Measurements from ENCODE around the gene GRIK4.

Gene GRIK4

DNA sequence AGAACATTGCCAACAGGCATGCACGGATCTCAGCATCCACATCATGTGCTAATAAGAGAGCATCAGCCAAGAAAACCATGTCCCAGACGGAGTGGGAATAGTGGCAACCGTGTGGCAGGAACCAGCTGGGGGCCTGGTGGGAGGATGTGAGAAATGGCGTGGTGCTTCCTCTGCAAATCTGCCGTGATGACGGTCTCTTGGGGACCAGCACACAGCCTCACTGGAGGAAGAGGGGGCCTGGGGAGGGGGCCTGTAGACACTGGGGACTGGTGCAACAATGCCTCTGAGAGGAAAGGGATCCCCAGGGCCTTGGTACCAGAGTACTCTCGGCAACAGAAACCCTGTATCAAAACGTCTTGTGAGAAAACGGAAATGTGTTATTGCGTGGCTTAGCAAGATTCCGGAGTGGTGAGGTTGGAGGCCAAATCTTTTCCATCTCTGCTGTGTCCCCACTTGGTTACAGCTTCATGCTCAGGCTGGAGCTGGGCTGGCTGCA, 358.0 kb downstream of the GRIK4 start:
- DNase-seq: no peak

DNA sequence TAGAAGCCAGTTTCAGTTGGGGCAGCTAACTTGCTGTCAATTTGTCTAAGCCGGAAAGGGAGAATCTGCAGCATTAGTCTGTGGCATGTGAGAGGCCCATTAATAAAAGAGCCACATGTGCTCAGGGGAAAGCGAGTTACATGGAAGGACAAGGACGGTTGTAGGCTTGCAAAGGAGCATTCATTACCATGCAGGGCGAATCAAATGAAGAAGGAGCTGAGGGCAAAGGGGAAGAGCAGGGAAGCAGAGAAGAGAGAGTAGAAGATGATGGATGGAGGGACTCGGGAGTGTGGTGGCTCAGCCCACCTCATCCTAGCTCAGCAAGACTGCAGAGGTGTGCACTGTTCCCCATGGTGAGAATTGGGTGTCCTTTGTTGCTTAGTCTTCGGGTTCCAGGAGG, 359.6 kb downstream of the GRIK4 start:
- no peak for DNase-seq

DNA sequence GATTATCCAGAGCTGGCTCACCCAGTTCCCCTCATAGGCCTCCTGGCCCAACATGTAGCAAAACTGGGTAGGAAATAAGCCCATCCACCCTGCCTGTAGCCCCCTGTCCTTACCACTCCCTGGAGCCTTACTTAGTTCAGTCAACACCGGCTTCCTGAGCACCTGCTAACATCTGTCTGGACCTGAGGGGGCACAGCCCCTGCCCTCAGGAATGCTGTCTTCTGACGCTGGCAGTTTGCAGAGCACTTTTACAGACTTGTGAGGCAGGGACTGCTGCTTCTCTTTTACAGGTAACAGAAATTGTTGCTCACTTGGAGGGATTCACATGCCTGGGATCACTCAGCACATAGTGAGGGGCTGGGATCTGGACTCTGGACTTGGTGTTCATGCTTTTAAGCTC, 360.4 kb downstream of the GRIK4 start:
- no peak for DNase-seq

DNA sequence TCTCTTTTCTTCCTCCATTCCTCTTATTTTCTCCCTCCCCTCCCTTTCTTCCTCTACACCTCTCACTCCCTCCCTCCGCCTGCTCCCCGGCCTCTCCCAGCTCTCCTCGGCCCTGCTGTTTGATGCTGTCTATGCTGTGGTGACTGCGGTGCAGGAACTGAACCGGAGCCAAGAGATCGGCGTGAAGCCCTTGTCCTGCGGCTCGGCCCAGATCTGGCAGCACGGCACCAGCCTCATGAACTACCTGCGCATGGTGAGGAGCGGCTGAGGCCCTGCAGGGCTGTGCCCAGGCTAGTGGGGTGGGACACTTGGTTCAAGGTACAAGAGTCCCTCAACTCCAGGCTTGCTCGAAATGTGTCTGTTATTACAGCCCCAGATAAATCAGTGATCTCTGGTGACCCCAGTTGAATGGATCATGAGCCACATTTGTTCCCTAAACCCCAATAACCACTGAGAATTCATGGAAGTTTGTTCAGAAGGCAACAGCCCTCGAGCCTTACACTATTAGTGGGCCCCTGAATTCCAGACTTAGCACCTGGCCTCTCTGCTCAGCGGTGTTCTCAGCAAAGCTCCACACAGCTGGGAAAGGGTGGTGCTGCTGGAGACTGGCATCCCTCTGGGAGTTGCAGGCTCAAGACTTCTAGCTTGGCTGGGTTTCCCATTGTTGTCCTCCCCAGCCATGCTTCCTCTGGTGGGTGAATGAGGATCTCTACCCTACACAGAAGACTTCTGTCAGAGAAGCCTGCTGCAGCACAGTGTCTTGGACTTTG, 362.6 kb downstream of the GRIK4 start:
- DNase-seq: no peak

DNA sequence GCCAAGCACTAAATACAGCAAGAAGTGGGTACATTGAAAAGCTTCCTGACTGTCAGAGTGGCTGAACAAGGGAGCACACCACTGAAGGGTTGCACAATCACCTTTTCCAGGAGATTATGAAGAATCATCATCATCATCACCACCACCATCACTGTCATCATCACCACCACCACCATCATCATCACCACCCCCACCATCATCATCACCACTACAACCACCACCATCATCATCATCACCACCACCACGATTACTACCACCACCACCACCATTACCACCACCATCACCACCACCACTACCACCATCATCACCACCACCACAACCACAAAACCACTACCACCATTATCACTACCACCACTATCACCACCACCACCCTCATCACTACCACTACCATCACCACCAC, 364.4 kb downstream of the GRIK4 start:
- no peak for DNase-seq

DNA sequence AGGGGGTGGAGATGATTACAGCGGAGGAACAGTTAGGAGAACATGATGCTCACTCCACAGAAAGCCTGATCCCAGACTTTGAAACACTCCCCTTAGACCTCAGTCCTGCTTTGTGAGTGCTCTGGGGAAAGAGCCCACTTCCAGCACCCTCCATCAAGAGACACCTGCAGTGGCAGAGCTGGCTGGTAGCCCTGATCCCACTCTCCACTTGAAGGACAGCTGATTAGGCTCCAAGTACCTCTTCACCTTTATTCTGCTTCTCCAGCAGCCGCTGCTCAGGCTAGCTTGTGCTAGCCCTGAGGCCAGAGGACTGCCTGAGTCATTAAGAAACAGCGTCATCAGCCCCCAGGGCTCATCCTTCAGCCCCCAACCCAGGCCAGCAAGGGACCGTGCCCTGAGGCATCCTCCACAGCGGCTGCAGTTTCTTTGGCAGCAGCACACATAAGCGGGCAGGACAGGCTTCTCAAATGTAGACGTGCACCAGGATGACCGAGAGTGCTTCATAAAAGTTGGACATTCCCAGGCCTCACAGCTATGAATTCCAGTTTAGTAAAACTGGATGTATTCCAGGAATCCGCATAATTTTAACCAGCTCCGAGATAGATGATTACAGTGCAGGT, 366.3 kb downstream of the GRIK4 start:
- no peak for DNase-seq

DNA sequence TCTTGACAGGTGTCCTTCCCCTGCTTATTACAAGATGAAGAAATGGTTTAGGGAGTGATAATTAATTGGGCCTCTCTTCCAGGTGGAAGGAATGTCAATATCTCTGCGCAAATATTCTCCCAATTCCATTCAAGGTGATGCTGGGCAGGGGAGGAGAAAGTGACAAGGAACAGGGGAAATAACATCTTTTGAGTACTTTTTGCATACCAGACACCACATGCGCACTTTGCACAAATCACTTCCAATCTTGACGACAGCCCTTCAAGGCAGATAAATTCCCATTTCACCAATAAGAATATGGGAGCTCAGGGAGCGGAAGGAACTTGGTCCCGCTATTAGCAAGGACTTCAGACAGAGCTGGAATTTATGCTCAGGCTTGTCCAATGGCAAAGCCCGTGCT, 367.2 kb downstream of the GRIK4 start:
- no peak for DNase-seq

DNA sequence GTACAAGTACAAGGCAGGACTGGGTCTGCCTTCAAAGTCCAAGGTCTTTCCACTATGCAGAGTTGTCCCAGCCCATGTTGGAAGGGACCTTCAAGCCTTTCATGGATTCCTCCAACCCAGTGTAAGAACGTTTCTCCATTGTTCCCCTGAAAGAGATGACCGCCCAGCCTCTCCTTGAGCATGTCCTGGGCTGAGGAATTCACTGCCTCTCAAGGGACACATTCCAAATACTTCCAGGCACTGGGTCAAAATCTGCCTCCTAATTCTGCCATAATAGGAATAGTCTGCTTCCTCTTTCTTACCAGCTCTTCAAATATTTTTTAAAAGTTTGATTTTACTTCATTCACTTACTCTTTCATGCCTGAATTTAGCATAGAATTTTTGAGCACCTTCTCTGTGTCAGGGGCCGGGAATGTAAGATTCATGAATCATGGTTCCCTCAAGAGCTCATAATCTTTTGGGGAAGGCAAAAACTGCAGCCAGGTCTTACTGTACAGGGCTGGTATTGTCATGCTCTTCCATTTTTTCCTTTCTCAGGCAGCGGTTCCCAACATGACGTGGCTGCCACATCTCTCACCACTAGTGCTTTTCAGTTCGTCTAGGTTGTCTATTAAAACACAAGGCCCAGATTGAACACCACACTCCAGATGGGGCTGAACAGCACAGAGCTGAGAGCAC, 369.1 kb downstream of the GRIK4 start:
- DNase-seq: no peak

DNA sequence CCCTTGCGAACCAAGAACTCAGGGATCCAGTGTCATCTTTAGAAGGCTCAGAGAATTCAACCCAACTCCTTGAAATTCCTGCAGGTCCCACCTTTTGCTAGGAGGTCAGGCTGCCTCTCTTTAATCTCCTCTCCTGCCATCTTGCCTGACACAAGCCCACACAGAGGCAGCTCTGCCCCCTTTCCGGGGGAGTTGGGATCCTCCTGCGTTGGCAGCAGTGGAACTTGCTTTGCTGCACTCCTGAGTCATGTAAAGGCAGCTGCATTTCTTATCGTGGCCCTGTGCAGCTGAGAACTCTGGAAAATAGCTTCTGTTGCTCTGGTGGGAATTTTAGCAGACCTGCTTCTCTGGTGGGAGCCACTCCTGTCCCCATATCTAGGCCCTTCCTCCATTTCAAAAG, 370.0 kb downstream of the GRIK4 start:
- DNase-seq: no peak

DNA sequence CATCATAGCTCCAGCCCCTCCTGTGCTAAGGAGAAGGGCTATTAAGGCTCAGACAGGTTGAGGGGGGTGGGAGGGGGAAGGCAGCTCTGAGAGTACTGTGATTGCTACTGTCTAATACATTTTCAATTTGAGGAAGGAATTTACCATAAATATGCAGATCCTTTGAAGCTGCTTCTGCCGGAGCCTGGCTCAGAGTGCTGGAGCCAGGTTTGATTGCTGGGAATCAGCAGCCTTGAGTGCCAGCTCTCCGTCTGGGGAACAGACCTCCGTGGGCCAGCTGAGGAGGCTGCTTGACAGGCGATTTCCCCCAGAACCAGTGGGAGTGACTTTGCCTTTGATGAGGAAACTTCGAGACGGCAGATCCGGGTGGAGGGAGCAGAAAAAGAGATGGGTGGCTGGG, 370.6 kb downstream of the GRIK4 start:
- no peak for DNase-seq

DNA sequence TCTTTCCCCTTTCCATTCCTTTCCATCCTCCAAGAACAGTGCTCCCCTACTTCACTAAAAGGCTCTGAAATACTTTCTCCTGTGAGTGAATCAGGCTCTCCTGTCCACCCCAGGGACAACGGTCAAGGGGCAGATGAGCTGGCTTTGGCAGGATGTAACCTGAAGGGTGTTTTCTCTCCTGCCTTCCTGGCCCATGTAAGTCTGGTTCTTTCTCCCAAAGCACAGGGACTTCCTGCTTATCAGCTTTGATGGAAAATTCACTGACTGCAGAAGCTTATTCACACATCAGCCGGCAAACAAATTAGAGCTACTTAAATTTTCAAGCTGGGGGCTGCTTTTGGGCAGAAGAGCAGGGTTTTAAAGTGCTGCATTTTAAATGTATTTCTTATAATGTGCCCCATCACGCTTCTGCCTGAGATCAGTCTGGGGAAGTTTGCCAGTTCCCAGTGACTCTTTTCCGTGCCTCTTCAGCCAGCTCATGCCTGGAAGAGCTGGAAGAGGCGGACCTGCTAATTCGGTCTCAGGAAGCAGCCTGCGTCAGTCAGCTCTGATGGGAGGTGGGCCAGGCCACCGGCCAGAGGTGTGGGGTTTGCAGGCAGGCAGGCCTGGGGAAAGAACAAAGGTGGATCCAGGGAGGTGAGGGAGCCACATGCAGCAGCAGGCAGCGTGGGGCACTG, 372.0 kb downstream of the GRIK4 start:
- no peak for DNase-seq

DNA sequence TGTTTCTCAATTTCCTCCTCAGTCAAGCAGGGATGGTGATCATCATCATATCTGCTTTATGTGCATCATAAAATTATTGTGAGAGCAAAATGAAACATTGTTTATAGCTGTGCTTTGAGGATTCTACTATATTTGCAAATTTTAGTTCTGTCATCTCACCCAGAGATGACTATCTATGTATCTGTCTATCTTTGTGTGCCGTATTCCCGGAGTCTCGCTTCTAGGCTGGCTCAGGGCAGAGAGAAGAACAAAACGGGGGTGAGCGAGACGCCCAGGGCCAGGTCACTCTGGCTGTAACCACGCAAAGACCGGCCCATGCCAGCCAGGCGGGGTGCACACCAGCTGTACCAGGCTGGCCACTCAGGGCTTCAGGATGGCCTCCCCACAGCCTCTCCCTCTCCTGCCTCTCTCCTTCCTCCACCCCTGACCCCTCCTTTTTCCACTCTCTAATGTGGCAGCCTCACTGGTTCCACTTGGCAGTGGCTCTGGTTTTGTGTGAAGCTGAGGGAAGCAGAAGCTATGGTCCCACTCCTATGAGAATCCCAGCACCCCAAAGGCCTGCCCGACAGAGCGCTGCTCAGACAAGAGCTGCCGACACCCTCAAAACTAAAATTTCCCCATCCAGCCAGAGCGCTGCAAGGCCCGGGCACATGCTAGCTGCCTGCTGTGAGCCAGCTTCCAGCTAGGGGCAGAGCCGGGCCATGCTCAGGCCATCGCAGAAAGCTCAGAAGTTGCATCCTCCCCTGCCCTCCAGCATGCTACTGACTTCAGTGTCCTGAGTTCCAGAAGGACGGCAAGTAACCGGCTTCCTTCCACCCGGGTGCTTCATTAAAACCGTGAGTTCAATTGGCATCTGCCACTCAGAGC, 372.8 kb downstream of the GRIK4 start:
- DNase-seq: no peak

DNA sequence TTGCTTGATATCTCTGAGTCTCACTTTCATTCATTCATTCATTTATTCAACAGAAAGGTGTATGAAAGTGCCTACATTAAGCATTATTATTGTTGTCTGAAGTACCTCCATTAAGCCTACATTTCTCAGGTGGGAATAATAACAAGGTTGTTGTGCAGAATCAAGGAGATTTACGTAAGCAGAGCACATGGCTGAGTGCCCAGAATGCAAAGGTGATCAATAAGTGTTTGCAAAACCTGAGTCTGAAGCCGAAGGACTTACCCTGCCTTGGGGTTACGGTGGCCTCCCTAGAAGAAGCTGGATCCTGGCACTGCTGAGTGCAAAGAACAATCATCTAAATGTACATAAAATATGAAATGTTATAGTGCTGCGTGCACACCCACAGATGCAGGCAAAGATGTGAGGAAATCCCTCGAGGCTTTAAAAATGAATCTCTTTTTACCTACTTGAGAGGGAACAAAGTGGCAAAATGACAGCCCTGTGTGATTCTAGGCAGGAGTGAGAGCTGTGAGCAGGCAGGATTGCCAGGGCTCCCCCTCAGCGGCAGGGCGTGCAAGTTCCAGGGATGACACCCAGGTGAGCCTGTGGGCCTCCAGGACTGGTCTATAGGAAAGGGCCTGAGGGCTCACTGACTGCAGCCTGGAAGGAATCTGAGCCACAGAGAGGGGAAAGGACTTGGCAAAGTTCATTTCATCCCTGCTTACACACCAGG, 379.2 kb downstream of the GRIK4 start:
- DNase-seq: no peak

DNA sequence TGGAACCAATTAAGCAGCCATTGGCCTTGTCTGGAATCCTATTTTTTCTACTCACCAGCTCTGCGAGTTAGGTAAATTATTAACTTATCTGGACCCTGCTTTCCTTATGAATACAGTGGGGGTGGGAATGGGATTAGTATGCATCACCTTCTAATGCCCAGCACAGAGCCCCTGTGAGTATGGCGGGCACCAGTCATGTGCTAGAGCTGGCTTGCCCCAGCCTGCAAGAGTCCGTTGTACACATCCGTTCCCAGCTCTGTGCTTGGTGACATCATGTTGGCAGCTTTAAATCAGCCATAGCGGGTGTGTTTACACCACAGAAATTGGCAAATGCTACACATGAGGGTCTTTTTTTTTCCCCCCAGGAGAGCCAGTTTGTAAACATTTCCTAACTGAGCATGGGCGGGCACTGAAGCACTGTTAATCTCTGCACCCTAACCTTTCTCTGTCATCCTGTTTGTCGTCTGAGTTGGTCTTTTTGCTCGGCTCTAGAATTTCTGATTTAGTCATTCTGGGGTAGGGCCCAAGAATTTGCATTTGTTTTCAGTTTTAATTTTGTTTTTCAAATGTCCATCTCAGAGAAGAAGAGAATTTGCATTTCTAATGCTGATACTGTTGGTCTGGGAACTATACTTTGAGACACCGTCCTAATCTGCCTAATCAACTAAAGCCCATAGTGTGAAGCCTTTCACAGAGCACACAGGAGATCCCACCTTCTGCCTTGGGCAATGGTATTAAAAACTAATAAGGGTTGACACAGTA, 382.1 kb downstream of the GRIK4 start:
- no peak for DNase-seq

DNA sequence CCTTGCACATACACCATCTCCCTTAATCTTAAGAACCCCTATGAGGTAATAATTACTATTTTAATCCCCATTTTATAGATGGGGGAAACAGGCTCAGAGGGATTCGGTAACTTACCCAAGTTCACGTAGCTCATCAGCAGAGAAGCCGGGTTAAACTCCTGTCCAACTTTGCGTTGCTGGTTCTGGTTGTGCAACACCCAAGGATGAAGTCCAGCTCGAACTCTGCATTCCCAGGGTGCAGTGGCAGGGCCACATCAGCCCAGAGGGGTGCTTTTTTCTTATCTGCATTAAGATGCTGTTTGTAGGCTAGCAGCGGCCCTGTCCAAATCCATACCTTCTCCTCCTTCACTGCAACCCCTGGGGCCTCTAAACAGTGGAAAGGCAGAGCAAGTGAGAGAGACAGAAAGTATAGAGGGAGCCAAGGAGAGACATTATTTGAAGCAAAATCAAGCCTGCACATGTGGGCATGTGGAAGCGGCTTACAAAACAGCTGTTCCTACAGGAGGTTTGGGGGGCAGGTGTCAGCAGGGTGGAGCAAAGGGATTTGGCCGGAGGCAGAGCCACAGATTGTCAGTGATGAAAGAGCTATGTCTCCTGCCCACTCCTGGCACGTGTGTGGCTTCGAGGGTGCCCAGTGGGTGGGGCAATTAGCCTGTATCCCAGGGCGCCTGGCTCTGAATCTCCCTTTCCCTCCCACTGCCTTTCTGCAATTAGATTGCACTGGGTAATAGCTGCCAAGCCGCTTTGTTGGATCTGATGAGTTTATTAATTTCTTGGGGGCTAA, 382.8 kb downstream of the GRIK4 start:
- no peak for DNase-seq

DNA sequence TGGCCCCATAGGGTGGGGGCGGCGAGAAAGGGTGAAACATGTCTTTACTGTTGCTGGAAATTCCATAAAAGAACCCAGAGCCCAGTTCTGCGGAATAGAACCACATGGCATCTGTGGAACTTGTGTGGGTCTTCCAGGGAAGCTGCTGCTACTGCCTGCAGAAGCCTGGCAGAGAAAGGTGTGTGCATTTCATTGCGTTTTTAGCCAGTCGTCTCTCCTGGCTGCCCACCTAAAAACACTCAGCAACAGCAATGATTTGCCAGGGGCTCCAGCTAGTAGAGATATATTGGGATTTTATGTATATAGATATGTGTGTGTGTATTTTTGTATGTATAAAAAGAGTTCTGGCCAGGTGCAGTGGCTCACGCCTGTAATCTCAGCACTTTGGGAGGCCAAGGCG, 385.1 kb downstream of the GRIK4 start:
- no peak for DNase-seq

DNA sequence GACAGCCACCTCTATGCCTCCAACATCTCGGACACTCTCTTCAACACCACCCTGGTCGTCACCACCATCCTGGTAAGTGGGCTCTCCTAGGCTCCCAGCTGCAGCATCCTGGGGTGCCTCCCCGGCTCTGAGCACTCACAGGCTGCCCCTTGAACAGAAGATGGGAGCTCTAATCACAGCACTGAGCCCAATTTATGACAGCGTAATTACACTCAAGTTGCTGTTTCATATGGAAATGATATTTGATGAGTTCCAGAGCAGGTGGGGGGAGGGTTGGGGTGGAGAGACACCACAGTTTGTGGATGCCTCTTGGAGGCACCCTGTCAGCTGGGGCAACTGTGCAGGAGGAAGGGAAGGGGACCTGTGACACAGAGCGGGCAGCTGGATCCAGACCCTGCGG, 387.0 kb downstream of the GRIK4 start:
- DNase-seq: no peak

DNA sequence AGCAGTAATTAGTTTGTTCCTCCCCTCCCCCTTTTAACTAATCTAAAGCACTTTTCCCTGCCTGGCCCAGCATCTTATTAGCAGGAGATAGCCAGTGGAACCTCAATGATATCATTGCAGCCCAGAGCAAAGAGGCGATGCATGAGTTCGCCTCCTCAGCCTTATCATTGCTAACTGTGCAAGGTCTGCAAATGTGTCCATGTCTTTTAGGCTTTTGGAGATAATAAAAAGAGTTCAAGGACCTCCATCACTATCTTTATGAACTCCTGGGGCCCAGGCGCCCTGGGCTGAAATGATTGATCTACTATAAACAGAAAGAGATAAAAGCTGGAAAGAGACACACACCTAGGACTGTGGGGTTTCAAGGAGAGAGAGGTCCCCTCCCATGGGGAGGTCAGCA, 388.2 kb downstream of the GRIK4 start:
- no peak for DNase-seq

DNA sequence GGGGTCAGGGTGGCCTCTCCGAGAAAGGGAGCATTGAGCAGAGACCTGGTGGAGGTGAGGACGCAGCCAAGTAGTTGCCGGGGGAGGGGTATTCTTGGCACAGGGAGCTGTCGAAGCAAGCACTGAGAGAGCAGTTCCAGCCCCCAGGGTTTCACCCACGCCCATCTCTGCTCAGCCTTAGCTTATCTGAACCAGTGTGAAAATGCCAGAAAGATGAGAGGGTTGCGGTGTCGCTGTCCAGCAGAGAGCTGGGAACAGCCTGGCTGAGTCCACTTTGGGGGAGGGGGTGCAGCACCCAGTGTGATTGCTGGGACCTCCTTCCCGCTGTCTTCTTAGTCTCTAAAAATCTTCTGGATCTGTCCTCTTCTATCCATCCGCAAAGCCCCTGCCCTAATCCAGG, 389.1 kb downstream of the GRIK4 start:
- DNase-seq: no peak

DNA sequence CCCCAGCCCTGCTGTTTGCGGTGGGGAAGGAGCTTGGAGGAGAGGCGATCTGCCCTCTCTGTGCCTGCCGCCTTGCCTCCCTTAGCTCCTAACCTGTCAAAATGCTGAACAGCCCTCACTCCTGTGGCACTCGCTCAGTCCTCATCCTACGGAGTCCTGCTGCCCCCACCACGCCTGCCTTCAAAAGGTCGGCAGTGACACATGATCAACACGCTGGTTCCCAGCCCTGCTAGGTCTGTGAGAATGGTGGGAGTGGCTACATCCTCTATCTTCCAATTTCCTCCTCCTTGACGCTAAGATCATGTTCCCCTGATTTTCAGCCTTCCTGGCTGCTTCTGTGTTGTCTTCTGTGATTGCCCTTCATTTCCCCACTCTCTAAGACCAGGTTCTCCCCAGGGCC, 392.1 kb downstream of the GRIK4 start:
- DNase-seq: no peak

Measured in NCI-H748 treated with DMSO at 0.1 percent for 48 hours (cell line).